Aortic smooth muscle cell (primary cell): ENCODE measurements around the gene FBXW9. TPM values are rescaled to one million over a fixed set of nuclear protein-coding genes. Genes with fewer than 3 reads are reported as not detected.

Experiments
- total RNA-seq: library from RNA; depleted of rRNA; stranded (reverse); fragments of >200 nt; gene quantifications from 2 replicates; pipeline ENCODE4 v1.2.3, GENCODE V29; 2014

FBXW9 gene
- total RNA-seq: 3.6 and 3.8 TPM in 2 replicates

DNA sequence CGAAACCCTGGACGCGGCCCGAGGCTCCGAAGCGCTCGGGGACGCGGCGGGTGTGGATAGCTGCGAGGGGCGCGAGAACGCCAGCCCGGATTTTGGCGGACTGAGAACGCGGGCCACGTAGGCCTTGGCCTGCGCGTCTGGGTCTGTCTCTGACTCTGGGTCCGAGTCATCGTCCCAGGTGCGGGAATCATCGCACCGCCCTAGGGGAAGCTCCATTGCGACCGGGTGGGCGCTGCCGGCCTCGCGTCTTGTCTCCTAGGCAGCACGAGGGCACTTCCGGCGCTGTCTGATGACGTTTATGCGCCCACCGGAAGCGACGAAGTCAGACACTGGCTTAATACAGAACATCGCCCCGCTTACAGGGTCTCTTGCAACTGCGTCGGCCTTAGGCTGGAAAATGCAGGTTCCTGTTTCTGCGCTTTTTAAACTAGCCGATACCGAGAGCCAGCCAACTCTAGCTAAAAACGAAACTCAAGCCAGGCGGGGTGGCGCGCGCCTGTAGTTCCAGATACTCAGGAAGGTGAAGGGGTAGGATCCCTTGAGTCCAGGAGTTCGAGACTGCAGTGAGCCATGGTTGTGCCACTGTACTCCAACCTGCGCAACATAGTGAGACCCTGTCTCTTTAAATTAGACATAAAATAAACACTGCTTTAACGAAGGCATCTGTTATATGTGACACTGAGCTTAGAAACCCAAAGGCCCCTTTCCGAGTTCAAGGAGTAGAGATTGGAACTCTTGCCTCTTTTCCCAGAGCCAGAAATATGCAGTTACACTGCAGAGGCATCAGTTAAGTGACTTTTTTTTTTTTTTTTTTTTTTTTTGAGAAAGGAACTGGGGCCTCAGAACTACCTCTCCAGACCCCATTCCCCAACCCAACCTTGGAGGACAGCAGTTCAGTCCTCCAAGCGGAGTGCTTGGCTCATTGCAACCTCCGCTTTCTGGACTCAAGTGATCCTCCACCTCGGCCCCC is at the start of gene FBXW9:
FBXW9 (minus strand) TSS at position 266 of the 970 bp plus-strand sequence; CDS start at position 216, 50 bp downstream.

GRCh38 chr19:12736995-12737834 is 40.8 kb upstream of the FBXW9 start, which contains the start of gene GET3:
GET3 (plus strand) TSS chr19:12737497; CDS start chr19:12737506, 9 bp downstream.

DNA sequence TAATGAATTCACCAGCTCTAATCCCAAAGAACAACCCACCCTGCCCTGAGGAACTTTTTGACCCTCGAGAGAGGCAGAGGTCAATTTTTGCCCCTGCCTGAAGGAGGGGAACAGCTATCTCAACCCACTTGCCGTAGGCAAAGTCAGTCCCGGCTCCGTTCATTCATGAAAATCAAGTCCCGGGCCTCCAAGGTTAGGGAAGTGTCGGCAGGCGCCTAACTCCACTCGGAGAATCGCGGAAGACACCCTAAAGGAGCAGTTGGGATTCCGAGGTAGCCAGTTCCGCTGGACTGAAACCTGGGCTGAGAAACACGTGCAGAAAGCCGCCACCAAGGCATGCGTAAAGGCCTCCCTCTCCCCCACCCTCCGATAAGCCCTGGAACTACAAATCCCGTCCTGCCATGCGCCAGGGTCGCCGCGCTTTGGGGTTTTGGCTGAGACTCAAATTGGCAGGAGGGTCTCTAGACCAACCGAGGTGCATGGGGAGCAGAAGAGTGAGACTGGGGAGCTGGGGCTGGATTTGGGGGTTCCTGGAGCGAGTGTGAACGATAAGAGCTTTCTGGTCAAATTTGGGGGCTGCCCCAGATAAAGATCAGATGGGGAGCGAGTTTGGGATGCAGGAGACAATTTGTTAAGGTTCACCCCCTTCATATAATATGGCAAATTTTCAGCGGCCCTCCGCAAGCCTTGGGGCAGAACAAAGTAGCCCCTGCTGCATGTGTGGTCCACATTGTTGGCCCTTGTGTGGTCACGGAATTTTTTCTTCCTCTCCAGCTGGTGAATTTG is 27.4 kb upstream of the FBXW9 start, which contains the start of gene TNPO2:
TNPO2 (minus strand) TSS at position 292 of the 786 bp plus-strand sequence. CDS start 2,955 bp downstream, outside the sequence.

DNA sequence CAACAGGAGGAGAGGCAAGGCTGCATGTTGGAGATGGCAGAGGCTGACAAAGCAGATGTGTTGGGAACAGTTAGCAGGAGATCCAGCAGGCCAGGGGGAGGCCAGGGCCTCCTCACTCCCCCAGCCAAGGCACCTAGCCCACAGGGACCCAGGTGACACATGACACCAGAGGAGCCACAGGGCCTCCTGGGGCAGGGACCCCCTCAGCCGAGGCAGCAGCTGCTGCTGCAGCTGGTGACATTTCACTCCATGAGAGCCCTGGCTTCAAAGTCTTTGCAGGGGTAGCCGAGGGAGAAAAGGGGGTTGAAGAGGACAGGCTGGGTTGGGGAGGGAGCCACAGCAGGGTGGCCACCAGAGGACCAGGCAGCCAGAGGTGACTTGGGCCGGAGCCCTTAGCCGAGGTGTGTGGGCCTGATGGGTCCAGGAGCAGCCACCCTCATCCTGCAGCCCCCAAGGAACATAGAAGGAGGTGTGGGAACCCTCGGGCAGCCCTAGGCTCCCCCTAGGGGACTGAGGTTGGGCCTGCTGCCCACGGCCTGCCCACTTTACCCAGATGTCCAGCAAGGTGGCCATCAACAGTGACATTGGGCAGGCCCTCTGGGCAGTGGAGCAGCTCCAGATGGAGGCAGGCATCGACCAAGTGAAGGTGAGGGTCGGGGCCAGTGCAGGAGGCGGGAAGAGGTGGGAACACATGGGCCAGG is 8.8 kb downstream of the FBXW9 start, which contains the start of gene GNG14:
GNG14 (plus strand) TSS at position 503 of the 701 bp plus-strand sequence; CDS start at position 554, 51 bp downstream.

DNA sequence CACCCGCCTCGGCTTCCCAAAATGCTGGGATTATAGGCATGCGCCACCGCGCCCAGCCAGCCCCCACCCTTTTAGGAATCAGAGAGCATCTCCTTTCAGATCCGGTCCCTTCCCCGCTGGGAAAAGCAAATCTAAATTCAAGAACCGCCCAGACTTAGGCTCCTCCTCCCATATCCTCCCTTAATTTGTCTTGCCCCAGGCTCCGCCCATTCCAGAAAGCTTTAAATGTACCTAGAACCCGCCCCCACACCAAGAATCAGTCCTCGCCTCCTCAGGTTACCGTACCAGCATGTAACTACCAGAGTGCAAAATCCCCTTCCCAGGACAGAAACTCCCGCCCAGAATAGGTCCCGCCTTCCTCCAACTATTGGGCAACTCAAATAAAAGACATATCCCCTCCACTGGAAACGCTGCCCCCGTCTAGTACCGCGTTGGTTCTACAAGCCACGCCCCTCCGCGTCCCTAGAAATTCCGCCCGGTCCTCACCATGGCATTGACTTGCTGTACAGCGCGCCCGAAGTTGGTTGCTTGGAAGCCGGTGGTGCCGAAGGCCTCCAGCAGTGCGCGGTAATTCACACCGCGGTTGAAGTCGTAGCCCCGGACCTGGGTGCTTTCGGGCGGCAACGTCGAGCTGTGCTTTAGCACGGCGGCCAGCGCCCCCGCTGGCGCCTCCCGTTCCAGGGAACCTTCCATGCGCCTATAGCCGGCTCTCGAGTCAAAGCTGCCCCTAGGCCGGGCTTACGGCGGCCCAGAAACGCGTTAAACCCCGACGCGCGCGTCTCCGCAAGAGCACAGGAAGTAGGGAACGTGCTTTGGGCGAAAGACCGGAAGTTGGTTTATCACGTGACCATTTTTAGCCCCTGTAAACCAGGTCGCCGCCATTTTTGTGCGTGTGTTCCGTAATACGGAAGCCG is 15.1 kb downstream of the FBXW9 start, which contains the start of gene DHPS:
DHPS (minus strand) TSS at position 807 of the 914 bp plus-strand sequence; CDS start at position 693, 114 bp downstream.

DNA sequence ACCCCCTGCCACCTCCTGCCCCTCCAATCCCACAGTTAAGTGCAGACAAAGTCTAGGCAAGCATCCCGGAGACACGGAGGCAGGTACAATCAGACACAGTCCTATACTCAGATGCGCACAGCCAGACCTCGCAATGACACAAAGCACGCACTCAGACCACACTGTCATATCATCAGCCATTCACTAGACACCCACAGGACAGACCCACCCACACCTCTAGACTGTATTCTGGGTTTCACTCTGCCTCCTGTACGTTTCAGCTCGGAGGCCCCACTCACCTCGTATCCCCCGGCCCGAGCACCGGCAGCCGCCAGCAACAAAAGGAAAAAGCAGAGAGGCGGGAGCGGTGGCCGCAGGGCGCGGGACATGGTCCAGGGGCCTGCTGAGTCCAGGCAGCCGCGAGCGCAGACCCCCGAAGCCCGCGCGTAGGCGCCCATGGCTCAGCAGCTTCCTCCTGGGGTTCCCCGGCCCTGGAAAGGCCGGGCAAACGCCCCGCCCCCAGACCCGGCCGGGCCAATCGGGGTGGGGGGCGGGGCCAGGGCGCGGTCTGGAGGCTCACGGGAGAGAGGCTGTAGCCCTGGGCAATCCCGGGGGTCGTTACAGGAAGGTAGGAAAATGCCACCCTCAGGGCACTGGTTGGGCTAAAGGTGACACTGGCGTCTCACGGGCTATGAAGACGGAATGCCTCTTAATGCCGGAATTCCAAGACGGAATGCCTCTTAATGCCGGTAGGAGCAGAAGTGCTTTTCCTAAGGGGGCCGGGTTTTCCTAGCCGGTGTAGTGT is 30.0 kb downstream of the FBXW9 start, which contains the start of the genes MAN2B1 and WDR83:
MAN2B1 (minus strand) TSS at position 478 of the 784 bp plus-strand sequence; CDS start at position 437, 41 bp downstream.
WDR83 (plus strand) TSS at position 543 of the 784 bp plus-strand sequence. CDS start 2,984 bp downstream, outside the sequence.

Other genes with a start within 250 kb of the FBXW9 start
- 2.5 and 2.6 TPM in 2 replicates for gene ZNF709, start 211.8 kb downstream of the FBXW9 start, total RNA-seq
- 7.9 and 9.3 TPM in 2 replicates for gene ZNF564, start 145.1 kb downstream of the FBXW9 start, total RNA-seq
- 5.3 and 7.5 TPM in 2 replicates for gene ZNF490, start 85.8 kb downstream of the FBXW9 start, total RNA-seq
- 14.7 and 17.7 TPM in 2 replicates for gene ZNF791, start 85.7 kb downstream of the FBXW9 start, total RNA-seq
- gene MAN2B1, start 29.9 kb downstream of the FBXW9 start, total RNA-seq: 26.0 and 31.8 TPM in 2 replicates
- 8.5 and 11.5 TPM in 2 replicates for gene WDR83, start 29.8 kb downstream of the FBXW9 start, total RNA-seq
- gene DHPS, start 14.8 kb downstream of the FBXW9 start, total RNA-seq: 47.2 and 63.5 TPM in 2 replicates
- gene GNG14, start 8.6 kb downstream of the FBXW9 start, total RNA-seq: not detected in 2 replicates
- gene TNPO2, start 27.3 kb upstream of the FBXW9 start, total RNA-seq: 27.7 and 34.1 TPM in 2 replicates
- 135 and 166 TPM in 2 replicates for gene TRIR, start 38.1 kb upstream of the FBXW9 start, total RNA-seq
- gene GET3, start 40.9 kb upstream of the FBXW9 start, total RNA-seq: 100 and 112 TPM in 2 replicates
- not detected in 2 replicates for gene BEST2, start 55.2 kb upstream of the FBXW9 start, total RNA-seq
- gene HOOK2, start 78.9 kb upstream of the FBXW9 start, total RNA-seq: 16.9 and 18.3 TPM in 2 replicates
- gene JUNB, start 94.9 kb upstream of the FBXW9 start, total RNA-seq: 76.1 and 137 TPM in 2 replicates
- gene PRDX2, start 105.2 kb upstream of the FBXW9 start, total RNA-seq: 181 and 208 TPM in 2 replicates
- gene THSD8, start 105.4 kb upstream of the FBXW9 start, total RNA-seq: not detected in 2 replicates
- 20.1 and 27.3 TPM in 2 replicates for gene RNASEH2A, start 110.0 kb upstream of the FBXW9 start, total RNA-seq
- not detected in 2 replicates for gene RTBDN, start 137.9 kb upstream of the FBXW9 start, total RNA-seq
- gene MAST1, start 141.9 kb upstream of the FBXW9 start, total RNA-seq: 0.13 and 0.19 TPM in 2 replicates
- 31.8 and 34.1 TPM in 2 replicates for gene DNASE2, start 184.8 kb upstream of the FBXW9 start, total RNA-seq
- not detected in 2 replicates for gene KLF1, start 190.6 kb upstream of the FBXW9 start, total RNA-seq
- 12.7 and 16.5 TPM in 2 replicates for gene GCDH, start 194.5 kb upstream of the FBXW9 start, total RNA-seq
- gene SYCE2, start 222.7 kb upstream of the FBXW9 start, total RNA-seq: 0.19 and 0.26 TPM in 2 replicates
- gene FARSA, start 237.1 kb upstream of the FBXW9 start, total RNA-seq: 43.6 and 58.0 TPM in 2 replicates
- gene CALR, start 242.0 kb upstream of the FBXW9 start, total RNA-seq: 2,036 and 2,214 TPM in 2 replicates
- 68.6 and 83.4 TPM in 2 replicates for gene RAD23A, start 249.2 kb upstream of the FBXW9 start, total RNA-seq